Activated CD8-positive, alpha-beta memory T cell treated with anti-CD3 and anti-CD28 coated beads for 36 hours (primary cell): ENCODE data around the gene ZBED3. TPM values are rescaled to one million over a fixed set of nuclear protein-coding genes. Genes with fewer than 3 reads are reported as not detected.
"Not testable (repeated sequence)": the region's sequence is repeated elsewhere in the genome, so short reads cannot be mapped to it uniquely, and the experiment has no call there.

ENCODE experiments used
- CTCF ChIA-PET: fragments of 350-600 bp; sonication (Branson Sonifier 250); formaldehyde crosslinking; loops from one replicate; lab custom pipeline; 2021; ENCODE audit warnings: antibody characterized with exemption; lab: Charles Lee
- POLR2A ChIA-PET: fragments of 350-600 bp; sonication (Branson Sonifier 250); formaldehyde crosslinking; loops from one replicate; lab custom pipeline; 2021; ENCODE audit warnings: antibody characterized with exemption; lab: Charles Lee
- total RNA-seq, 2 experiments: library from RNA; stranded (reverse); gene quantifications; one replicate each; pipeline ENCODE4 v1.2.3, GENCODE V29; 2021

ZBED3 gene
- total RNA-seq, 2 experiments from 2014 or later, result 2.2 to 2.6 TPM

- ChIA-PET POLR2A (no interaction called here), CTCF (interaction anchor here (0.7 kb wide), 1 partner anchor 291 kb away, joined by 6 read pairs; no protein-coding TSS in a partner anchor)
Observed at GRCh38 chr5:77082280-77082679, 4.8 kb downstream of the ZBED3 start.

- ChIA-PET CTCF (no interaction called here), POLR2A (no interaction called here)
Observed at GRCh38 chr5:77080905-77081304, 6.2 kb downstream of the ZBED3 start.

GRCh38 chr5:77080479-77080878, 6.6 kb downstream of the ZBED3 start:
- CTCF ChIA-PET, POLR2A ChIA-PET: not testable (repeated sequence)

GRCh38 chr5:77077829-77078176, 9.3 kb downstream of the ZBED3 start:
- ChIA-PET CTCF (interaction anchor here (0.5 to 2.4 kb wide), 8 partner anchors 9 to 415 kb away, joined by 3 to 17 read pairs (median 6); partner anchors contain the start of genes AGGF1, WDR41 and ZBED3), POLR2A (no interaction called here)

GRCh38 chr5:77076961-77077828, 9.9 kb downstream of the ZBED3 start:
- POLR2A ChIA-PET, result interaction anchor here (0.6 to 0.7 kb wide), 2 partner anchors 10 to 22 kb away, joined by 3 to 5 read pairs; partner anchors contain the start of gene ZBED3
- CTCF ChIA-PET, result interaction anchor here (0.5 to 2.4 kb wide), 11 partner anchors 10 to 415 kb away, joined by 3 to 17 read pairs (median 3); partner anchors contain the start of genes AGGF1, WDR41 and ZBED3

- POLR2A ChIA-PET, result no interaction called here
- CTCF ChIA-PET, result no interaction called here
Observed at GRCh38 chr5:77074745-77075144, 12.3 kb downstream of the ZBED3 start.

GRCh38 chr5:77073667-77074066, 13.4 kb downstream of the ZBED3 start:
- POLR2A ChIA-PET, result no interaction called here

GRCh38 chr5:77066823-77067442, 20.2 kb downstream of the ZBED3 start:
- CTCF ChIA-PET, result interaction anchor here (1.5 to 2.3 kb wide), 2 partner anchors 11 to 36 kb away, joined by 3 to 11 read pairs; partner anchors contain the start of gene AGGF1
- POLR2A ChIA-PET, result no interaction called here

More at GRCh38 chr5:77073667-77074066, 13.4 kb downstream of the ZBED3 start:
- CTCF ChIA-PET, result no interaction called here

- ChIA-PET CTCF (interaction anchor here (2.3 kb wide), 1 partner anchor 11 kb away, joined by 11 read pairs; no protein-coding TSS in a partner anchor), POLR2A (no interaction called here)
Observed at GRCh38 chr5:77066184-77066583, 20.9 kb downstream of the ZBED3 start.

- ChIA-PET POLR2A (no interaction called here), CTCF (interaction anchor here (0.8 kb wide), 1 partner anchor 12 kb away, joined by 3 read pairs; no protein-coding TSS in a partner anchor)
Observed at GRCh38 chr5:77065256-77065655, 21.8 kb downstream of the ZBED3 start.

GRCh38 chr5:77064040-77064439, 23.0 kb downstream of the ZBED3 start:
- POLR2A ChIA-PET, result no interaction called here
- CTCF ChIA-PET, result no interaction called here

GRCh38 chr5:77046416-77047073, 40.5 kb downstream of the ZBED3 start:
- CTCF ChIA-PET, result no interaction called here
- POLR2A ChIA-PET, result no interaction called here

GRCh38 chr5:77035950-77036349, 51.1 kb downstream of the ZBED3 start:
- POLR2A ChIA-PET, result no interaction called here
- CTCF ChIA-PET, result no interaction called here

GRCh38 chr5:77033338-77033737, 53.7 kb downstream of the ZBED3 start:
- POLR2A ChIA-PET, result no interaction called here
- CTCF ChIA-PET, result no interaction called here

- ChIA-PET CTCF (no interaction called here), POLR2A (no interaction called here)
Observed at GRCh38 chr5:77032635-77033034, 54.5 kb downstream of the ZBED3 start.

- ChIA-PET POLR2A (interaction anchor here (1.7 kb wide), 1 partner anchor 175 kb away, joined by 3 read pairs; no protein-coding TSS in a partner anchor), CTCF (interaction anchor here (0.7 kb wide), 1 partner anchor 12 kb away, joined by 3 read pairs; no protein-coding TSS in a partner anchor)
Observed at GRCh38 chr5:77031891-77032290, 55.2 kb downstream of the ZBED3 start.

GRCh38 chr5:77030097-77031071, 56.7 kb downstream of the ZBED3 start, which contains the start of gene AGGF1:
Gene AGGF1, plus strand, starts transcription at chr5:77030404. Its CDS starts 363 bp downstream, at chr5:77030767.
- POLR2A ChIA-PET, result interaction anchor here (1.1 to 1.7 kb wide), 4 partner anchors 14 to 462 kb away, joined by 3 to 4 read pairs (median 3); no protein-coding TSS in a partner anchor
- CTCF ChIA-PET, result interaction anchor here (1.2 to 1.5 kb wide), 2 partner anchors 37 to 47 kb away, joined by 3 to 8 read pairs; no protein-coding TSS in a partner anchor

- ChIA-PET CTCF (interaction anchor here (1.2 kb wide), 1 partner anchor 48 kb away, joined by 8 read pairs; no protein-coding TSS in a partner anchor), POLR2A (interaction anchor here (1.1 to 1.7 kb wide), 2 partner anchors 13 to 463 kb away, joined by 3 to 4 read pairs; no protein-coding TSS in a partner anchor)
Observed at GRCh38 chr5:77029376-77029885, 57.7 kb downstream of the ZBED3 start.
